WERI-Rb-1 (cell line): ENCODE results near the gene SMIM30.

ENCODE experiments used
- DNase-seq: peaks from one replicate; pipeline ENCODE4 v3.0.0-alpha.2; 2020
- H3K27ac ChIP-seq: fragments of 250-450 bp; sonication (Bioruptor Pico); 2 replicates; pipeline ENCODE4 v1.5.1; 2020; ENCODE audit warnings: mild to moderate bottlenecking, moderate library complexity
- H3K27me3 ChIP-seq: fragments of 250-450 bp; sonication (Bioruptor Pico); 2 replicates; pipeline ENCODE4 v1.5.1; 2021; ENCODE audit warnings: mild to moderate bottlenecking, low read depth, moderate library complexity; ENCODE audit not compliant: insufficient read depth, severe bottlenecking
- H3K36me3 ChIP-seq: fragments of 250-450 bp; sonication (Bioruptor Pico); 2 replicates; pipeline ENCODE4 v1.5.1; 2020; ENCODE audit warnings: mild to moderate bottlenecking, moderate library complexity
- H3K4me3 ChIP-seq: 2 replicates; pipeline ENCODE4 v1.5.1; 2011; ENCODE audit warnings: low read depth, mild to moderate bottlenecking, control low read depth, low read length
- H3K9me3 ChIP-seq: fragments of 250-450 bp; sonication (Bioruptor Pico); 2 replicates; pipeline ENCODE4 v1.5.1; 2021; ENCODE audit warnings: mild to moderate bottlenecking, moderate library complexity; ENCODE audit not compliant: severe bottlenecking
- CTCF ChIP-seq: IDR thresholded peaks from 2 replicates; pipeline ENCODE4 v1.5.1; 2011; ENCODE audit warnings: low read depth, mild to moderate bottlenecking, control low read depth, inconsistent platforms, low read length

SMIM30 gene

DNA sequence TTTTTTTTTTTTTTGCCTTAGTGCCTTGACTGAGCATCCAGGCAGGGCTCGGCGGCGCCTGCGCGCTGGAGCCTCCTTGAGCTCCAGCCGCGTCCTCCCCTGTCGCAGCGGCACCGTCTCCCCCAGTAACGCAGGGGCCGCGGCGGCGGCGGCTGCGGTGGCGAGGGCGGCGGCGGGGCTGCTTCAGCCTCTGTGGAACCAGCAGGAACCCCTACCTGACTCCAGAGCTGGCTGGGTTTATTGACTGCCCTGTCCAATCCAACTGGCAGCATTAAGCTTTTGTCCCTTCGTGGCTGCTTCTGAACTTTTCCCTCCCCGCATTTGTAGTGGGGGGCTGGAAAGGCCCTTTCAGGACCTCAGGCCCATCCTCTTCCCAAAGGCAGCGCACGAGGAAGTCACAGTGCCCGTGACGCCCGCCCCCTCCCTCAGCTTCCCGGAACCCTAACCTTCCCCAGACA, 31.9 kb downstream of the SMIM30 start, which contains the start of gene GPR85:
GPR85 (minus strand) TSS at position 397 of the 458 bp plus-strand sequence. CDS start 2,106 bp downstream, outside the sequence.
- Histone ChIP-seq H3K36me3 (no peaks in the 10 kb centered on the region), H3K27ac (no peak within 1 kb of the TSS), H3K9me3 (no peaks in the 10 kb centered on the region), H3K27me3 (no peaks in the 10 kb centered on the region), H3K4me3 (peak within 1 kb of the TSS; percentile 45)
- TF ChIP-seq CTCF, result no peak
- DNase-seq, result peak; percentile 37

DNA sequence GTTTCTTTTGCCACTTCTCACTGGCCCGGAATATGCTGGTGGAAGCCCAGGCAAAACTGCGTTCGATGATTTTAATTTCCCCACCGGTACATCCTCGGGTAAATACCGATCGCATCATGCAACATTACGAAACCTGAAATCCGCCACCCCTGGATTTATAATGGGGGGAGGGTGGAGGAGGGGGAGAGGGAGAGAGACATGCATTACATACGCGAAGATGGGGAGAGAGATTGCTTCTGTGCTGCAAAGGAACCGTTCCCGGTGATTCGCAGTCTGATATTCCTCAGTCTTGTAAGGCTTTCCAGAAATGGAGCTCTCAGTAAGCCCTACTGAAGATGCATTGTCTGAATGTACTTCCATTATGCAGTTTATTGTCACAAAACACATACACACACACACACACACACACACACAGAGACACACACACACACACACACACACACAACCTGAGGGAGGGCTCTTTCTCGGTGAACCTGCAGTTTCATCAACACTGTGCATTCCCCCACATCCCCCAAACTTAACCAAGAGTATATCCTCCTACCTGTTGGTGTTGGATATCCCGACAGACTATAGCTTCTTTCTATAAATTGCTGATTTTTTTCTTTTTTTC, 32.5 kb downstream of the SMIM30 start:
- no peaks in the 10 kb centered on the region for H3K36me3 ChIP-seq
- no peak overlapping the region; the same call in 1 of the 2 replicates for H3K4me3 ChIP-seq
- no peak for DNase-seq
- H3K9me3 ChIP-seq, result no peaks in the 10 kb centered on the region
- TF ChIP-seq CTCF, result no peak
- no peak overlapping the region for H3K27ac ChIP-seq
- H3K27me3 ChIP-seq, result no peaks in the 10 kb centered on the region

DNA sequence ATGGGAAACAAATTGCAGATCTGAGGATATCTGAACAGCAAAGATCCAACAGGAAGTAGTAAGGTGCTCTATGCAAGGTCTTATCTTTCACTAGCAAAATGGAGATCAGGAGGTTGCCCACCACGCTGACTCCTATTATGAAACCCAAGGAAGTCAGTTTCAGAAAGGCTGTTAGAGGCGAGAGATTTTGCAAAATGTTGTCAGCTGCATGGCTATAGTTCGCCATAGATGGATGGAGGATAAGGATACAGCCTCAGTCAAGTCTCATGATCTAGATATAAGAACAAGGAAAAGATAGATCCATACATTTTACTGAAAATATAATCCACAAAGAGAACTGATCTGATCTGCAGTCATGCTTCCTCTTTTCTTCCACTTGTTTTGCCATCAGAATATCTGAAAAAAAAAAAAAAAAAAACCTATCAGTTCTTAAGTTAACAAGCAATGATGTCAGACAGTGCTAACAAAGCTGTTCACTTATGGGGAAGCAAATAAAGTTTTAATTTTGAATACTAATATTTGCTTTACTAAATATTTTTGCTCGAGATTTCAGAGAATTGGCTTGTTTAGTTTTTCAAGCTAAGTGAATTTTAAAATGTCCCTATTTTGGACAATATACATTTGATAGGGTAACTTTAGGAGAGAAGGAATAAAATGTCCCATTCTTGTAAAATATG, 33.7 kb downstream of the SMIM30 start:
- no peaks in the 10 kb centered on the region for H3K9me3 ChIP-seq
- no peak for DNase-seq
- H3K27me3 ChIP-seq, result no peaks in the 10 kb centered on the region
- no peak overlapping the region for H3K27ac ChIP-seq
- TF ChIP-seq CTCF, result no peak
- H3K36me3 ChIP-seq, result no peaks in the 10 kb centered on the region
- no peak overlapping the region for H3K4me3 ChIP-seq

DNA sequence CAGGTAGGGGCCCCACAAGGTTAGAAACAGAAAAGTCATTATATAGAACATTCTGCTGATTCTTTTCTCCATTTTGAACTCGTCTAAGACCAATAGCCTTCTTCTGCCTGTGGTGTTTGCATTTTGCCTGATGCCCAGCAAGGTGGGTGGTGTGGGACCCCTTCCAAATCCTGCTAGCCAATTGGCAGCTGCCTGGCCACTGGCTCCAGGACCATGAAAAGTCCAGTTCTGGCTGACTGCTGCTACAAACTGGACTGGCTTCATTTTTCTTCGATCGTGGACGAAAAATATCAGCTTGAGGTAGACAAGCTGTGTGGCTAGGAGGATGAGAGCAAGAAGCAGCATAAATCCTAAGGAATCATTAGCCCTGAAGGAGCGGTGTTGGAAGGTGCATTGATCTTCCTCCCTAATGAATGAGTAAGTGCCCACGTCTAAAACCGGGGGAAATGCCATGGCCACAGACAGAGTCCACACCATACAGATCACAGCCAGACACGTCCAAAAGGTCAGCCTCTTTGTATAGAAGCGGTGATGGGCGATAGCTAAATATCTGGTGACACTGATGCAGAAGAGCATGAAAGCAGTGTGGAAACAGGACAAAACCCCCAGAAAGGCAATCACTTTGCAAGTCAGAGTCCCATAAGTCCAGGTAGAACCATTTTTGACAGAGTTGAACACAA, 34.4 kb downstream of the SMIM30 start:
- Histone ChIP-seq H3K27ac (no peak overlapping the region), H3K27me3 (no peaks in the 10 kb centered on the region), H3K36me3 (no peaks in the 10 kb centered on the region), H3K9me3 (no peaks in the 10 kb centered on the region), H3K4me3 (no peak overlapping the region)
- TF ChIP-seq CTCF, result no peak
- no peak for DNase-seq

- no peak for TF ChIP-seq CTCF
- H3K36me3 ChIP-seq, result no peaks in the 10 kb centered on the region
- H3K4me3 ChIP-seq, result no peak overlapping the region
- no peak overlapping the region for H3K27ac ChIP-seq
- DNase-seq, result no peak
- no peaks in the 10 kb centered on the region for H3K27me3 ChIP-seq
- H3K9me3 ChIP-seq, result no peaks in the 10 kb centered on the region
Measured at GRCh38 chr7:113083132-113083815, 35.1 kb downstream of the SMIM30 start.
